HepG2 (cell line): ENCODE data around the gene P2RX6. TPM values are rescaled to one million over a fixed set of nuclear protein-coding genes. Genes with fewer than 3 reads are reported as not detected.

Experiments
- ATAC-seq: fragments of 200-7000 bp; cut with Tn5 transposase; 3 replicates; pipeline ENCODE4 v1.9.1; 2020; ENCODE audit warnings: mild to moderate bottlenecking, moderate library complexity
- BruUV-seq: library from RNA; stranded (reverse); fragments of 400-500 nt; replicated peaks from 2 replicates; lab custom pipeline; 2021; lab: Mats Ljungman, UMichigan
- CTCF ChIA-PET: fragments of 300-600 bp; formaldehyde crosslinking; extraction: SDS; loops from one replicate; lab custom pipeline; 2021; ENCODE audit warnings: low total read pairs, inconsistent platforms, low intra/inter-chr PET ratio; lab: Yijun Ruan, JAX
- POLR2A ChIA-PET: fragments of 350-600 bp; sonication (Branson Sonifier 250); formaldehyde crosslinking; loops from one replicate; lab custom pipeline; 2020; ENCODE audit warnings: antibody characterized with exemption, inconsistent platforms; lab: Yijun Ruan, JAX
- DNase-seq: peaks from one replicate; pipeline ENCODE4 v3.0.0-alpha.2; 2015; ENCODE audit warnings: low spot score
- FAIRE-seq: peaks from 3 replicates; lab custom pipeline; 2011; peaks lifted over from hg19 to GRCh38; lab: Jason Lieb, UNC
- H2AFZ ChIP-seq: one replicate; pipeline ENCODE4 v1.6.1; 2011; ENCODE audit warnings: low read length, inconsistent platforms
- H3K27ac ChIP-seq: fragments of 300-600 bp; 3 replicates; pipeline ENCODE4 v1.8.0; 2011; ENCODE audit warnings: mixed run types, mild to moderate bottlenecking, mixed read lengths, low read length, inconsistent platforms; ENCODE audit not compliant: insufficient read depth; ENCODE audit errors: extremely low read length
- H3K27me3 ChIP-seq, 2 experiments: fragments of 200-600 bp in 1 of 2; 2 replicates in 1 of 2; 3 replicates in 1 of 2; pipeline versions ENCODE4 v1.6.0 to v1.8.0; 2011; ENCODE audit warnings: low read length in 2 of 2, mild to moderate bottlenecking in 2 of 2, moderate library complexity in 2 of 2, inconsistent platforms in 1 of 2; ENCODE audit not compliant: insufficient read depth in 2 of 2, control insufficient read depth in 1 of 2
- H3K36me3 ChIP-seq, 2 experiments: fragments of 200-600 bp in 1 of 2; replicated peaks in 1 of 2; 2 replicates in 1 of 2; 3 replicates in 1 of 2; pipeline versions ENCODE4 v1.5.1 to v1.8.0; 2011; ENCODE audit warnings: low read length in 2 of 2, inconsistent platforms in 1 of 2; ENCODE audit not compliant: insufficient read depth in 2 of 2, control insufficient read depth in 1 of 2
- H3K4me1 ChIP-seq: 2 replicates; pipeline ENCODE4 v1.5.1; 2012; ENCODE audit warnings: low read length, inconsistent platforms; ENCODE audit not compliant: insufficient read depth
- H3K4me2 ChIP-seq: 2 replicates; pipeline ENCODE4 v1.6.0; 2011; ENCODE audit warnings: low read depth, low read length, inconsistent platforms
- H3K4me3 ChIP-seq, 3 experiments: fragments of 200-600 bp in 1 of 3; sonication (generic), shearing (Covaris generic) in 1 of 3; replicated peaks in 1 of 3; 2 replicates each; pipeline ENCODE4 v1.5.1; 2011 to 2016; ENCODE audit warnings: low read length in 3 of 3, inconsistent platforms in 2 of 3, low read depth in 2 of 3, mild to moderate bottlenecking in 2 of 3, control low read depth in 1 of 3, mixed read lengths in 1 of 3; ENCODE audit not compliant: insufficient read depth in 1 of 3
- H3K79me2 ChIP-seq: one replicate; pipeline ENCODE4 v1.6.1; 2011; ENCODE audit warnings: low read length, inconsistent platforms; ENCODE audit not compliant: insufficient read depth
- H3K9ac ChIP-seq: 2 replicates; pipeline ENCODE4 v1.6.0; 2011; ENCODE audit warnings: mild to moderate bottlenecking, low read depth, low read length, inconsistent platforms; ENCODE audit not compliant: insufficient read depth
- H3K9me3 ChIP-seq: 2 replicates; pipeline ENCODE4 v1.5.1; 2012; ENCODE audit warnings: mild to moderate bottlenecking, low read length
- H4K20me1 ChIP-seq: 2 replicates; pipeline ENCODE4 v1.6.0; 2011; ENCODE audit warnings: inconsistent platforms, mild to moderate bottlenecking, low read length, moderate library complexity; ENCODE audit not compliant: insufficient read depth
- ATF7-NPFF ChIP-seq: sonication (generic); formaldehyde crosslinking; IDR thresholded peaks from 2 replicates; pipeline ENCODE4 v1.8.1; 2023; ENCODE audit warnings: mild to moderate bottlenecking, low read depth, missing genetic modification reagents, moderate library complexity
- CBX1 ChIP-seq: IDR thresholded peaks from one replicate; pipeline ENCODE4 v1.6.1; 2016; ENCODE audit warnings: antibody characterized with exemption, low read depth
- ETV6 ChIP-seq: sonication (generic); formaldehyde crosslinking; conservative IDR thresholded peaks from 2 replicates; pipeline ENCODE4 v1.4.0; 2020; ENCODE audit warnings: missing genetic modification reagents
- HNF1A ChIP-seq, 2 experiments: sonication (generic) in 1 of 2; formaldehyde crosslinking in 1 of 2; IDR thresholded peaks; 2 replicates each; pipeline versions ENCODE4 v1.4.0 to v1.6.1; 2016 to 2020; ENCODE audit warnings: borderline replicate concordance in 1 of 2, low read depth in 1 of 2, mild to moderate bottlenecking in 1 of 2, missing genetic modification reagents in 1 of 2
- SMYD3 ChIP-seq: sonication (generic); formaldehyde crosslinking; IDR thresholded peaks from 2 replicates; pipeline ENCODE4 v1.8.1; 2023; ENCODE audit warnings: mild to moderate bottlenecking, missing genetic modification reagents
- SNAPC2 ChIP-seq: sonication (generic); formaldehyde crosslinking; IDR thresholded peaks from 2 replicates; pipeline ENCODE4 v1.8.1; 2022; ENCODE audit warnings: mild to moderate bottlenecking, missing genetic modification reagents
- TOE1 ChIP-seq: sonication (generic); formaldehyde crosslinking; IDR thresholded peaks from 2 replicates; pipeline ENCODE4 v1.4.0; 2020; ENCODE audit warnings: mild to moderate bottlenecking, missing genetic modification reagents
- ZSCAN21 ChIP-seq: sonication (generic); formaldehyde crosslinking; IDR thresholded peaks from 2 replicates; pipeline ENCODE4 v1.8.0; 2022; ENCODE audit warnings: mild to moderate bottlenecking, missing genetic modification reagents, moderate library complexity, borderline replicate concordance
- WGBS: methylation state at CpG from one replicate; pipeline ENCODE4 v1.1.6; 2017; ENCODE audit warnings: low lambda C conversion rate; 5-methylcytosine and 5-hydroxymethylcytosine counted together
- in situ Hi-C: cut with HindIII; loops from 2 replicates; pipeline ENCODE4 v1.10.0; 2017; ENCODE audit warnings: low pct_unique_long_range_greater_than_20kb; ENCODE audit not compliant: extremely low pct_ligation_motif_present
- intact Hi-C: fragments of 100-400 bp; cut with micrococcal nuclease; formaldehyde crosslinking; loops from one replicate; pipeline ENCODE4 v1.10.0; 2022; ENCODE audit not compliant: unreplicated experiment
- polyA plus RNA-seq, 8 experiments: library from polyadenylated mRNA; depleted of rRNA in 3 of 8; stranded (reverse) in 7 of 8; unstranded in 1 of 8; fragments of >200 nt; fragmentation: Illumina TruSeq in 4 of 8; extraction: Trizol in 4 of 8; gene quantifications; 2 replicates each; pipeline versions ENCODE4 v1.2.1 to v1.2.3, GENCODE V29; 2011 to 2016; ENCODE audit warnings: low read depth in 4 of 8, missing spikeins in 1 of 8, mixed read lengths in 1 of 8; ENCODE audit not compliant: insufficient read depth in 1 of 8
- total RNA-seq, 5 experiments: library from RNA; depleted of rRNA; stranded (reverse); fragments of >200 nt; fragmentation: Illumina TruSeq; extraction: Trizol; gene quantifications; 2 replicates each; pipeline ENCODE4 v1.2.3, GENCODE V29; 2016; ENCODE audit warnings: low read depth in 1 of 5

Gene P2RX6
- total and polyA plus RNA-seq, 2 of the 13 experiments (the other 11 are each of a cell fraction or from before 2014, with no cell fraction given): 0.04 to 0.12 TPM

- POLR2A ChIA-PET: no interaction called here
- Histone ChIP-seq H4K20me1 (no peaks in the 10 kb centered on the region), H3K27ac (no peak overlapping the region), H3K79me2 (no peaks in the 10 kb centered on the region), H3K4me3 (no peak overlapping the region), H2AFZ (no peak overlapping the region), H3K9me3 (no peaks in the 10 kb centered on the region), H3K4me2 (no peak overlapping the region)
- 45% methylated on average over 9 of the region's 9 CpGs for WGBS
- ATAC-seq (no peak), DNase-seq (no peak), FAIRE-seq (no peak)
- CTCF ChIA-PET: no interaction called here
- no peak for TF ChIP-seq ATF7-NPFF (CRISPR knock-in tag)
- TF ChIP-seq SNAPC2: no peak
- TF ChIP-seq HNF1A (IDR thresholded peaks at IDR 0.05; ENCODE audit: low read depth): no peak
- no peak for TF ChIP-seq HNF1A (CRISPR knock-in tag; IDR thresholded peaks at IDR 0.05; ENCODE audit: borderline replicate concordance)
- TF ChIP-seq ETV6 (CRISPR knock-in tag): no peak
- TF ChIP-seq CBX1: no peak
- TF ChIP-seq TOE1 (CRISPR knock-in tag): no peak
- no peak for TF ChIP-seq SMYD3 (CRISPR knock-in tag)
- TF ChIP-seq ZSCAN21 (CRISPR knock-in tag): no peak
- TF ChIP-seq, all 625 proteins: peak for 0
- no peak overlapping the region for H3K9ac ChIP-seq
- in situ Hi-C loops: no loop called here
- peaks cover 6 to 57% of the 10 kb centered on the region in 2 experiments; a peak in 4 of 5 replicates for H3K27me3 ChIP-seq
- no peaks in the 10 kb centered on the region for H3K4me1 ChIP-seq
- no TSS peak for BruUV-seq
- intact Hi-C loops: no loop called here
- H3K36me3 ChIP-seq: no peaks in the 10 kb centered on the region
Measured at GRCh38 chr22:21051145-21051830, 36.3 kb downstream of the P2RX6 start.
